ENCODE measurements around the gene MRAS.
"Not testable (repeated sequence)": the region's sequence is repeated elsewhere in the genome, so short reads cannot be mapped to it uniquely, and the experiment has no call there.

Gene MRAS

GRCh38 chr3:138376663-138377062 is 28.3 kb downstream of the MRAS start:
- H3K4me3 ChIP-seq (ENCODE audit: control insufficient read depth, low read depth, low read length) = no peak overlapping the region
- no peak for DNase-seq (ENCODE audit: low read depth)
- TF ChIP-seq CTCF (conservative IDR thresholded peaks at IDR 0.05; ENCODE audit: control insufficient read depth, insufficient read depth, low read depth, low read length) = no peak

- H3K4me3 ChIP-seq (ENCODE audit: control insufficient read depth, low read depth, low read length); DNase-seq (ENCODE audit: low read depth): not testable (repeated sequence)
Measured at GRCh38 chr3:138377212-138377611, 28.8 kb downstream of the MRAS start.

- no peak for TF ChIP-seq CTCF (conservative IDR thresholded peaks at IDR 0.05; ENCODE audit: control insufficient read depth, insufficient read depth, low read depth, low read length)
- DNase-seq (ENCODE audit: low read depth) = no peak
- H3K4me3 ChIP-seq (ENCODE audit: control insufficient read depth, low read depth, low read length) = no peak overlapping the region
Measured at GRCh38 chr3:138377804-138378203, 29.4 kb downstream of the MRAS start.

GRCh38 chr3:138378331-138378730 is 30.0 kb downstream of the MRAS start:
- no peak for DNase-seq (ENCODE audit: low read depth)
- TF ChIP-seq CTCF (conservative IDR thresholded peaks at IDR 0.05; ENCODE audit: control insufficient read depth, insufficient read depth, low read depth, low read length) = no peak
- no peak overlapping the region for H3K4me3 ChIP-seq (ENCODE audit: control insufficient read depth, low read depth, low read length)

GRCh38 chr3:138378990-138379389 is 30.6 kb downstream of the MRAS start:
- no peak overlapping the region for H3K4me3 ChIP-seq (ENCODE audit: control insufficient read depth, low read depth, low read length)
- no peak for DNase-seq (ENCODE audit: low read depth)

GRCh38 chr3:138381413-138381901 is 33.1 kb downstream of the MRAS start:
- no peak for TF ChIP-seq CTCF (conservative IDR thresholded peaks at IDR 0.05; ENCODE audit: control insufficient read depth, insufficient read depth, low read depth, low read length)
- no peak overlapping the region for H3K4me3 ChIP-seq (ENCODE audit: control insufficient read depth, low read depth, low read length)
- peak; percentile 34 for DNase-seq (ENCODE audit: low read depth)

More at GRCh38 chr3:138378990-138379389, 30.6 kb downstream of the MRAS start:
- TF ChIP-seq CTCF (conservative IDR thresholded peaks at IDR 0.05; ENCODE audit: control insufficient read depth, insufficient read depth, low read depth, low read length) = no peak

- no peak for TF ChIP-seq CTCF (conservative IDR thresholded peaks at IDR 0.05; ENCODE audit: control insufficient read depth, insufficient read depth, low read depth, low read length)
- H3K4me3 ChIP-seq (ENCODE audit: control insufficient read depth, low read depth, low read length) = no peak overlapping the region
- DNase-seq (ENCODE audit: low read depth) = peak; percentile 76
Measured at GRCh38 chr3:138381950-138382715, 33.8 kb downstream of the MRAS start.

All from fibroblast of mammary gland (primary cell).